GM12878 (cell line): ENCODE results near the gene PRR7. TPM values are rescaled to one million over a fixed set of nuclear protein-coding genes. Genes with fewer than 3 reads are reported as not detected.

Experiments
- ATAC-seq: fragments of 200-7000 bp; cut with Tn5 transposase; 3 replicates; pipeline ENCODE4 v1.9.1; 2020; ENCODE audit warnings: mild to moderate bottlenecking, moderate library complexity
- BruUV-seq: library from RNA; stranded (reverse); fragments of 400-500 nt; replicated peaks from 2 replicates; lab custom pipeline; 2021; lab: Mats Ljungman, UMichigan
- CTCF ChIA-PET: fragments of 300-600 bp; sonication (Branson Sonifier 250); formaldehyde crosslinking; extraction: SDS; loops from one replicate; lab custom pipeline; 2021; ENCODE audit warnings: inconsistent platforms; lab: Yijun Ruan, JAX
- POLR2A ChIA-PET: fragments of 350-600 bp; formaldehyde crosslinking; extraction: SDS; loops from one replicate; lab custom pipeline; 2021; ENCODE audit warnings: inconsistent platforms; lab: Charles Lee
- RAD21 ChIA-PET: fragments of 300-600 bp; sonication (Branson Sonifier 250); formaldehyde crosslinking; loops from one replicate; lab custom pipeline; 2023; ENCODE audit warnings: antibody characterized with exemption; ENCODE audit not compliant: unreplicated experiment; lab: Charles Lee
- SMC1A ChIA-PET: fragments of 300-600 bp; sonication (Branson Sonifier 250); formaldehyde crosslinking; loops from one replicate; lab custom pipeline; 2023; ENCODE audit not compliant: unreplicated experiment, uncharacterized antibody; lab: Charles Lee
- DNase-seq: peaks from one replicate; pipeline ENCODE4 v3.0.0-alpha.2; 2011; ENCODE audit warnings: low read depth, low spot score
- FAIRE-seq: peaks from 3 replicates; lab custom pipeline; 2011; peaks lifted over from hg19 to GRCh38; lab: Jason Lieb, UNC
- H2AFZ ChIP-seq: 2 replicates; pipeline ENCODE4 v1.6.0; 2011; ENCODE audit warnings: low read depth, low read length, control low read depth; ENCODE audit not compliant: control insufficient read depth
- H3K27ac ChIP-seq: 2 replicates; pipeline ENCODE4 v1.5.1; 2011; ENCODE audit warnings: control low read depth; ENCODE audit not compliant: control insufficient read depth, insufficient read depth
- H3K27me3 ChIP-seq, 2 experiments: replicated peaks in 1 of 2; 2 replicates each; pipeline versions ENCODE4 v1.6.0 to v1.6.1; 2011; ENCODE audit warnings: low read length in 1 of 2; ENCODE audit not compliant: control insufficient read depth in 2 of 2, insufficient read depth in 2 of 2
- H3K36me3 ChIP-seq, 2 experiments: 2 replicates each; pipeline ENCODE4 v1.5.1; 2011; ENCODE audit warnings: low read length in 1 of 2; ENCODE audit not compliant: control insufficient read depth in 2 of 2, insufficient read depth in 2 of 2
- H3K4me1 ChIP-seq: 2 replicates; pipeline ENCODE4 v1.6.1; 2011; ENCODE audit warnings: mild to moderate bottlenecking, low read length, moderate library complexity, mixed read lengths; ENCODE audit not compliant: control insufficient read depth, insufficient read depth
- H3K4me2 ChIP-seq: 2 replicates; pipeline ENCODE4 v1.6.0; 2011; ENCODE audit warnings: control low read depth; ENCODE audit not compliant: control insufficient read depth, insufficient read depth
- H3K4me3 ChIP-seq: fragments of 200-600 bp; sonication (generic); 2 replicates; pipeline ENCODE4 v1.5.1; 2016
- H3K79me2 ChIP-seq: 2 replicates; pipeline ENCODE4 v1.6.0; 2011; ENCODE audit warnings: low read length; ENCODE audit not compliant: control insufficient read depth, insufficient read depth
- H3K9ac ChIP-seq: 2 replicates; pipeline ENCODE4 v1.8.0; 2011; ENCODE audit warnings: low read length, control low read depth, mixed read lengths; ENCODE audit not compliant: control insufficient read depth, insufficient read depth
- H3K9me3 ChIP-seq: replicated peaks from 3 replicates; pipeline ENCODE4 v1.5.1; 2011; ENCODE audit warnings: mild to moderate bottlenecking, low read length; ENCODE audit not compliant: control insufficient read depth, insufficient read depth
- H4K20me1 ChIP-seq: 2 replicates; pipeline ENCODE4 v1.6.0; 2011; ENCODE audit not compliant: control insufficient read depth, insufficient read depth
- EGR1 ChIP-seq, 2 experiments: IDR thresholded peaks; 1 replicate in 1 of 2; 2 replicates in 1 of 2; pipeline ENCODE4 v1.6.1; 2011 to 2012; ENCODE audit warnings: low read depth in 2 of 2, low read length in 2 of 2, borderline replicate concordance in 1 of 2, mild to moderate bottlenecking in 1 of 2, moderate library complexity in 1 of 2
- MYB ChIP-seq: fragments of 150-350 bp; IDR thresholded peaks from 2 replicates; pipeline ENCODE4 v1.6.1; 2014; ENCODE audit warnings: mild to moderate bottlenecking, low read depth, low read length, borderline replicate concordance
- NFIC ChIP-seq: IDR thresholded peaks from 2 replicates; pipeline ENCODE4 v1.6.1; 2012; ENCODE audit warnings: low read depth, mild to moderate bottlenecking, inconsistent platforms, low read length, moderate library complexity
- NR2F1 ChIP-seq: fragments of 450-650 bp; conservative IDR thresholded peaks from 2 replicates; pipeline ENCODE4 v1.6.1; 2017; ENCODE audit warnings: mild to moderate bottlenecking
- NRF1 ChIP-seq: conservative IDR thresholded peaks from 2 replicates; pipeline ENCODE4 v1.6.1; 2011; ENCODE audit warnings: mild to moderate bottlenecking, low read depth, low read length, improper control_type of control experiment
- RUNX3 ChIP-seq: IDR thresholded peaks from 2 replicates; pipeline ENCODE4 v1.6.1; 2012; ENCODE audit warnings: low read length, inconsistent platforms
- TBL1XR1 ChIP-seq: IDR thresholded peaks from 2 replicates; pipeline ENCODE4 v1.6.1; 2012; ENCODE audit warnings: low read depth, low read length, improper control_type of control experiment
- ZNF217 ChIP-seq: fragments of 450-650 bp; IDR thresholded peaks from 2 replicates; pipeline ENCODE4 v1.6.1; 2017; ENCODE audit warnings: antibody characterized with exemption, mild to moderate bottlenecking
- ZNF24 ChIP-seq: fragments of 450-650 bp; IDR thresholded peaks from 2 replicates; pipeline ENCODE4 v1.6.1; 2017; ENCODE audit warnings: antibody characterized with exemption, mild to moderate bottlenecking
- ZNF384 ChIP-seq: IDR thresholded peaks from 2 replicates; pipeline ENCODE4 v1.6.1; 2012; ENCODE audit warnings: low read depth, mild to moderate bottlenecking, low read length, improper control_type of control experiment, borderline replicate concordance
- WGBS: methylation state at CpG from one replicate; pipeline ENCODE4 v1.1.6; 2016; ENCODE audit warnings: low lambda C conversion rate; ENCODE audit not compliant: insufficient replicate concordance, insufficient coverage; ENCODE audit errors: missing lambda C conversion rate; 5-methylcytosine and 5-hydroxymethylcytosine counted together
- in situ Hi-C: fragments of 300-500 bp; cut with MboI; formaldehyde crosslinking; loops from 9 replicates; pipeline ENCODE4 v1.14.3; 2018; ENCODE audit warnings: mixed read lengths
- intact Hi-C: fragments of 100-400 bp; cut with micrococcal nuclease; formaldehyde crosslinking; loops from one replicate; pipeline ENCODE4 v1.14.2; 2022; ENCODE audit not compliant: unreplicated experiment
- polyA plus RNA-seq, 11 experiments: library from polyadenylated mRNA; depleted of rRNA in 4 of 11; unstranded in 6 of 11; stranded (reverse) in 5 of 11; fragments of >200 nt; fragmentation: Nextera tagmentation in 4 of 11; fragmentation: Illumina TruSeq in 1 of 11; extraction: Ambion mirVana in 4 of 11; extraction: Trizol in 1 of 11; gene quantifications; 1 replicate in 1 of 11; 2 replicates in 10 of 11; pipeline versions ENCODE4 v1.2.1 to v1.2.3, GENCODE V29; 2011 to 2016; ENCODE audit warnings: inconsistent platforms in 2 of 11, missing spikeins in 2 of 11, low read depth in 1 of 11
- total RNA-seq, 4 experiments: library from RNA; depleted of rRNA in 3 of 4; stranded (reverse); fragments of >200 nt in 3 of 4; fragmentation: Illumina TruSeq in 1 of 4; extraction: Trizol in 1 of 4; gene quantifications; 2 replicates each; pipeline versions ENCODE4 v1.2.1 to v1.2.3, GENCODE V29; 2013 to 2021

PRR7 gene
- total and polyA plus RNA-seq, 10 of the 15 experiments (the other 5 are each of a cell fraction or from before 2014, with no cell fraction given), result 0.09 to 18.8 (median 4.6) TPM; not detected in 2

GRCh38 chr5:177431317-177432142 is 15.1 kb upstream of the PRR7 start (continued):
- TF ChIP-seq ZNF217 (peak; percentile 45; the same call in 1 of the 2 replicates), ZNF384 (no peak), ZNF24 (no peak), RUNX3 (no peak), NRF1 (peak; percentile 43), MYB (no peak), TBL1XR1 (peak; percentile 50; the same call in 1 of the 2 replicates), NFIC (no peak)

DNA sequence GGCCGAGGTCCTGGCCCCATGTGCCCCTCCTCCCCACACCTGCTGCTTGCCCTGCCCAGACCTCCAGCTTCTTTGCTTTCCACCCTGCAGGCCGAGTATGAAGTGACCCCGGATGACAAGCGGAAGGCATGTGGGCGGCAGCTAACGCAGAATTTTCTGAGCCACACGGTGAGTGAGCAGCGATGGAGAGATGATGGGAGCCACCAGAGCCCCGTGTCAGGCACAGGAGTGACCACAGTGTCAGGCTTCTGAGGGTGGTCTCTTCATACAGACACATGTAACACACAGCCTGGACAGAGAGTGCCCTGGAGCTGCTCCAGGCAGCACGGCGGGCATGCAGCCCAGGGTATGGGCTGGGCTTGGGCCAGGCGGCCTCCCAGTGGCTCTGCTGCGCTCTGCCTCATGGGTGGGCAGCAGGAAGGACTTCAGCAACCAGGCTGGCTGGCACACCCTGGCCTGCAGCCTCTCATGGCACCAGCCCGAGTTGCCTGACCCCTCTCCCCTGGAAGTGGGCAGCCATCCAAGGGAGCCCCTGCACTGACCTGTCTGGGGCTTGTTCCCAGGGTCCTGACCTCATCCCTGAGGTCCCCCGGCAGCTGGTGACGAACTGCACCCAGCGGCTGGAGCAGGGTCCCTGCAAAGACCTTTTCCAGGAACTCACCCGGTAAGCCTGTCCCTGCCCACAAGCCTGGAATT is 14.3 kb upstream of the PRR7 start:
- H3K79me2 ChIP-seq, result peaks cover 51% of the 10 kb centered on the region
- SMC1A ChIA-PET, result interaction anchor here (0.6 to 7.2 kb wide), 10 partner anchors 11 to 632 kb away, joined by 3 to 73 read pairs (median 6); partner anchors contain the start of gene PRR7
- no peaks in the 10 kb centered on the region for H3K27me3 ChIP-seq
- POLR2A ChIA-PET, result interaction anchor here (1.5 to 13.4 kb wide), 6 partner anchors 10 to 75 kb away, joined by 4 to 358 read pairs (median 56); partner anchors contain the start of genes F12, PFN3 and PRR7
- ATAC-seq (no peak), FAIRE-seq (peak; percentile 18), DNase-seq (no peak)
- H3K4me2 ChIP-seq, result peak overlapping the region; percentile 65
- peak overlapping the region; percentile 94 for H3K27ac ChIP-seq
- TF ChIP-seq EGR1 (IDR thresholded peaks at IDR 0.05; ENCODE audit: borderline replicate concordance in 1 of 2, low read depth in 2 of 2, low read length in 2 of 2) (peak in 1 of 2 experiments; percentile 36; a peak in 1 of 3 replicates), NR2F1 (0 out of 2 replicates have a peak, but pooled peaks have one; percentile 28), ZNF384 (no peak)
- 38% methylated on average over 18 of the region's 18 CpGs for WGBS
- peak overlapping the region; percentile 93 for H3K9ac ChIP-seq
- CTCF ChIA-PET, result interaction anchor here (0.6 to 13.2 kb wide), 8 partner anchors 15 to 119 kb away, joined by 3 to 188 read pairs (median 4); partner anchors contain the start of genes PFN3 and PRR7
- H4K20me1 ChIP-seq, result no peaks in the 10 kb centered on the region
- RAD21 ChIA-PET, result interaction anchor here (0.8 to 11.0 kb wide), 11 partner anchors 16 to 123 kb away, joined by 3 to 288 read pairs (median 4); partner anchors contain the start of gene PRR7
- no TSS peak for BruUV-seq
- intact Hi-C loops (no loop called here), in situ Hi-C loops (no loop called here)
- peaks cover 33 to 43% of the 10 kb centered on the region in 2 experiments for H3K36me3 ChIP-seq
- H3K4me1 ChIP-seq, result peaks cover 49% of the 10 kb centered on the region
- H3K9me3 ChIP-seq, result no peaks in the 10 kb centered on the region
- H3K4me3 ChIP-seq, result peak overlapping the region; percentile 38; the same call in 1 of the 2 replicates
- no peak overlapping the region for H2AFZ ChIP-seq
